ENCODE data around the gene HSPE1.
"Not testable (repeated sequence)": the region's sequence is repeated elsewhere in the genome, so short reads cannot be mapped to it uniquely, and the experiment has no call there.

HSPE1 gene

DNA sequence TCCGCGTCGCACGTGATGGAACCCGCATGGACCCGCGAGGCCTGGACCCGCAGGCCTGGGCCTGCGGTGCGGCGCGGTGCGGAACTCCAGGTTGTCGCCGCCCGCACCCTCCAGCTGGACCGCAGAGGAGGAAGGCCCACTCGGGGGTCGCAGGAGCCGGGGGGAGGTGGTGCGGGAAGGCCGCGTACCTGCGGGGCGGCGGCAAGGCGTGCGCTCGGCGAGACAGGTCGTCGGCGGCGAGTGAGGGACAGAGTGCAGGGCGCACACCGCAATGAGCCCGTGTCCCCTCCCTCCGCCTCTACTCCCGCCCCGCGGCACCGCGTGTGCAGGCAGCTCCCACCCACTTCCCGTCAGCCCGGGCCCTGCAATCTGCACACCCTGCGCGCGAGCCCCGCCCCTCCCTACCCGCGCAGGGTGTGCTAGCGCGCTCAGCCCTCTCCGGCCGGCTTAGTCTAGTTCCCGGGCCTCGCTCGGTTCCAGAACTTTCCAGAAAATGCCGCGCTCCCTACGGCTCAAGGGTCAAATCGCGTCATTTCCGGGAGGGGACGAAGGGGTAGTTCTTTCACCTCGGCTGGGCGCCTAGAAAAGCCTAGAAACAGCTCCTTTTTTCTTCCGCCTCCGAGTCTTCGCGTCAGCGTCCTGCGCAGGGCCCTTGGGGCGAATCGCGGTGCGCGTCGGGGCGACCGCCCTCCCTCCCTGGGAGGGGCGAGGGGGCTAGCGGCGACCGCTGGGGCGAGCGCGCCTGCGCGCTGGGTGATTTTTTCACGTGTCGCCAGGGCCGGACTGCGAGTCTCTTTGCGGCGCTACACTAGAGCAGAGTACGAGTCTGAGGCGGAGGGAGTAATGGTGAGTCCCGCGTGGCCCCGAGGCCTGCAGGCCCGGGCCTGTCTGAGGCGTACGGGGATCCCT, at the start of gene HSPE1, which contains the start of gene HSPD1:
Gene HSPE1, plus strand, starts transcription at position 786 of the 909 bp plus-strand sequence. Its CDS starts 58 bp downstream, at position 844.
Gene HSPD1, minus strand, starts transcription at position 247 of the 909 bp plus-strand sequence. CDS start 992 bp downstream, outside the sequence.
- DNase-seq (ENCODE audit: low read depth), result peak; percentile 98

DNA sequence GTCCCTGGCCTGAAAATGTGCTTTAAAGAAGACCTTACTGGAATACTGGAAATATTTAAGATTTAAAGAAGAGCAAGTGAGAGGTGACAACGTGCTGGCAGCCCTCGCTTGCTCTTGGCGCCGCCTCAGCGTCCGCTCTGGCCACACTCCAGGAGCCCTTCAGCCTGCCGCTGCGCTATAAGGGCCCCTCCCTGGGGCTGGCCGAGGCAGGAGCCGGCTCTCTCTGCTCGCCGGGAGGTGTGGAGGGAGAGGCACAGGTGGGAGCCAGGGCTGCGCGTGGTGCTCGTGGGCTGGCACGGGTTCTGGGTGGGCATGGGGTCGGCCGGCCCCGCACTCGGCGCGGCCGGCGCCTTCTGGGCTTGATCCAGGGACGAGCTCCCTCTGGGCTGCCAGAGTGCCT, 49.7 kb upstream of the HSPE1 start:
- no peak for DNase-seq (ENCODE audit: low read depth)

DNA sequence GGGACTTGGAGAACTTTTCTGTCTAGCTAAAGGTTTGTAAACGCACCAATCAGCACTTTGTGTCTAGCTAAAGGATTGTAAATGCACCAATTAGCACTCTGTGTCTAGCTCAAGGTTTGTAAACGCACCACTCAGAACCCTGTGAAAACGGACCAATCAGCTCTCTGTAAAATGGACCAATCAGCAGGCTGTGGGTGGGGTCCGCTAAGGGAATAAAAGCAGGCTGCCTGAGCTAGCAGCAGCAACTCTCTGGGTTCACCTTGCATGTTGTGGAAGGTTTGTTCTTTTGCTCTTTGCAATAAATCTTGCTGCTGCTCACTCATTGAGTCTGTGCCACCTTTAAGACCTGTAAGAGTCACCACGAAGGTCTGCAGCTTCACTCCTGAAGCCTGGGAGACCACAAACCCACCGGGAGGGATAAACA, 49.2 kb upstream of the HSPE1 start:
- not testable (repeated sequence) for DNase-seq (ENCODE audit: low read depth)

DNA sequence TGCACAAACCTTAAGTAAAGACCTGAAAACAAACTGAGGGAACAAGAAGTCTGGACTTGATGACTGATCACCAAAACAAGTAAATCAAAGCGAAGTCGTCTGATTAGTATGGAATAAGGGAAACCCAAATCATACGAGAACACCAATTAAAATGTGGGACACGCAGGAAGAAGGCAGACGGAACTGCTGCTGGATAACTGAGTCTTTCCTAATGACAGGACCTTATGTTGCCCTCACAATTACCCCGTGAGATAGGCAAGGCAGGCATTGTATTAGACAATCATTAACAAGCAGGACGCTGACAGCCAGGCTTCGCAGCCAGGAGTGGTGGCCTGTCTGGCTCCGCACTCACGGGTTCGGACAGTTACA, 47.4 kb upstream of the HSPE1 start:
- DNase-seq (ENCODE audit: low read depth), result no peak

DNA sequence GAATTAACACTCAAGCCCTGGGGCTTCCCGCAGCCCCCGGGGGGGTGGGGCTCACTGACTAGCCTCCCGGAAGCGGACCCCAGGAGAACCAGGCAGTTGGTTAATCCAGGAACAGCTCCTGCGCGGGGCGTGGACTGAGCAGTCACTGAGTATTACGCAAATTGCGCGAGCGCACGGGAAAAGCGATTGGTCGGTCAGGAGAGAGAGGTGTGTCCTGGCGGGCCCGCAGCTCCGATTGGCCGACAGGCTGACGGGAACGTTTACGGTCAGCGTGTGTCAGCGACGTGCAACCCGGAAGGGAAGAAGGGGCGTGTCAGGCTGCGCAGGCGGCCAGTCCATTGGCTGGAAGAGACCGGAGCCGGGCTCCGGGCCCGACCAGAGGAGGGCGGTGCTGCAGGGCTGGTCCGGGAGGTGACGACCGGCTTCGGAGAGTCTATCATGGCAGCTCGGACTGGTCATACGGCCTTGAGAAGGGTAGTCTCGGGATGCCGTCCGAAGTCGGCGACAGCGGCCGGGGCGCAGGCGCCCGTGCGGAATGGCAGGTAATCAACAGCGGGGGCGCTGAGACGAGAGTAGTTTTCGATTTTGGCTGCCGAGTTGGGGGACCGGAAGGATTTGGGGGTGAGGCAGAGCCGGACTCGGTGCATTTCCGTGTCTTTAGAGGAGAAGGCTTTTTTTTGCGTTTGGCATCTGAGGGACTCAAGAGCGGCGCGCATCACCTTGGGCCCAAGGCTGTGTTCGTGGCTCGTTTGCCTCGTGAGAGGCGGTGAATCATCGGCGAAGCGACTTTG, 46.9 kb upstream of the HSPE1 start, which contains the start of gene COQ10B:
Gene COQ10B, plus strand, starts transcription at position 430 of the 791 bp plus-strand sequence. Its CDS starts 9 bp downstream, at position 439.
- peak; percentile 100 for DNase-seq (ENCODE audit: low read depth)

DNA sequence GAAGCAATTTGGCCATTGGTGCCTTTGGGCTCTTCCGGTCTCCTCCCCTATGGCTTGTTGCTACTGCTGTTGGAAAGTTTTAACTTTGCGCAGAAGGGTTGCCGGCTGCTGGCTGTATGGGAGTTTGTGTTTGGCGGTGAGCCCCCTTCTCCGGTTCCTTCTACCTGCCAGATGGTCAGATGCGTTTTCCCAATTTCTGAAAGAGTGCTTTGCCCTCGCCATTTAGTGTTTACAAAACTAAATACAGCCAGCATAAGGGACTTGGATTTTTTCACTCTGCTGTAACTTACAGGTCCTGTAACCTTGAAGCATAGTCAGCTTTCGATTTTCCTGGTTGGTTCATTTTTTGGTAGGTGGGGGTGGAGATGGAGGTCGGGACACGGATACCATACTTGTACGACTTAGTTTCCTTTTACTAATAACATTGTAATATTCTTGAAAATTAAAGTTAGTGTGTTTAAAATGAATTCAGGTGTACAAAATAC, 46.2 kb upstream of the HSPE1 start:
- peak; percentile 88 for DNase-seq (ENCODE audit: low read depth)

DNA sequence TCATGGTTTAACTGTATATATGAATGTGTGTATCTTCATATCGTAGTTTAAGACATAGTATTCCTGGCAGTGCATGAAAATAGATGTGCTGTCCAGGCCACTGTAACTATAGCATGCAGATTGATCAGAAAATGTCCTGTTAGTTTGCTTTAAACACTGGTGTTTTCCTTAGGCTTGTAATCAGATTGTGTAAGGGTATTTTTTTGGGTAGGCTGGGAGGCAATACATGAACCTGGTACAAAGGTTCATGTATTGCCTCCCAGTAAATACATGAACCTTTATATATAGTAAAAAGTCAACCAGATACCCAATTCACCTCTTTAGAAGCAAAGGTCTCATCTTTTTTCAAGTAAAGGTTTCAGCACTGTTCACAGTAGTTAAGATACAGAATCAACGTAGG, 45.3 kb upstream of the HSPE1 start:
- DNase-seq (ENCODE audit: low read depth), result no peak

DNA sequence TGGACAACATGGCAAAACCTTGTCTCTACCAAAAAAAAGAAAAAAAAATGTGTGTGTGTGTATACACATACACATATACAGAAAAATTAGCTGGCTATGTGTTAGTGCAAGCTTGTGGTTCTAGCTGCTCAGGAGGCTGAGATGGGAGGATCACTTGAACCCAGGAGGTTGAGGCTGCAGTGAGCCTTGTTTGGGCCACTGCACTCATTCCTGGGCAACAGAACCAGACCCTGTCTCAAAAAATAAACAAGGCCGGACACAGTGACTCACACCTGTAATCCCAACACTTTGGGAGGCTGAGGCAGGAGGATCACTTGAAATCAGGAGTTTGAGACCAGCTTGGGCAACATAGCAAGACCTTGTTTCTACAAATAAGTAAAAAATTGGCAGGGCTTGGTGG, 44.8 kb upstream of the HSPE1 start:
- DNase-seq (ENCODE audit: low read depth), result no peak

DNA sequence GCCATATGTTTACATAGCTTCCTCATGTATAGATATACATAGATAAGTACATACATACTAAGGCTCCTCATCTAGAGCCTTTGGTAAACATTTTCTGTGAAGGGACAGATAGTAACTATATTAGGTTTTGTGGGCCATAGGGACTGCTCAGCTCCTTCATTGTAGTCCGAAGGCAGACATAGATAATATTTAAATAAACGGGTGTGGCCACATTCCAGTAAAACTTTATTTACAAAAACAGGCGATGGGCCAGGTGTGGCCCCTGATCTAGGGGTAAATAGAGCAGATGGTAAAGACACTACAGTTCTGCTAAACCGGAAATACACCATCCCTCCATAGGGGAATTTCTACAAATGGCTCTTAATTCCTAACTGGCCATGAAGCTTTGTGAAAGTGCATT, 39.5 kb upstream of the HSPE1 start:
- DNase-seq (ENCODE audit: low read depth), result no peak

DNA sequence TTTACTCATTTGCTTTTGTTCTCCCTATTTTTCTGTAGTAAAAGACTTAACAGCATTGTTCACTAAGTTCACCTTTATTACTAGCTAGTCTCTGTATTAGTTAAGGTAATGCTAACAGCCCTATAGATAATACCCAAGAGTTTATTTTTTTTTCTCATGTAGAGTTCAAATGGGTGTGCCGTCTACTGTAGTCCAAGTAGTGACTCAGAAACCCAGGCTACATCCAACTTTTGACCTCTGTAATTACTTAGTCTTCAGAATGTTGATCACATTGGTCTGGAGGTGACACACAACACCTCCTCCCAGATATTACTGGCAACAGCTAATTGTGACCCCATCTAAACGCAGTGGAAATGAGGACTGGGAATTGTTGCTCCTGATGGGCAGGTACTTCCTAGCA, 39.1 kb upstream of the HSPE1 start:
- DNase-seq (ENCODE audit: low read depth), result no peak

DNA sequence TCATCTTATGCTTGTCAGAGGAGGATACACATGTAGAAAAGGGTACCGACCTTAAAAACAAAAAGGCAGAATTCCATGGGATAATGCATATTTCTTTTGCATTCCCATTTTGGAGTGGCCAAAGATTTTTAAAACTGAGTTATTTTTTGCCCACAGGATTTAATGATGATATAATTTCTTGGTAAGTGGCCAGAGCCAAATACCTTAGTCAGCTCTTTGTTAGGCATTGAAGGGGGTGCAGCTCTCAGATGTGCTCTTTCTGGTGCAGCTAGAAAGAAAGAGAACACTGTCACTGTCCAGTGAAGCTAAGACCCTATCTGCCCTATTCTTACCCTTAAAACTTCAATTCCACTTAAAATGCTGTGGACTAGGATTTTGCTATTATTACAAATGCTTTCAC, 36.0 kb upstream of the HSPE1 start:
- DNase-seq (ENCODE audit: low read depth), result no peak

DNA sequence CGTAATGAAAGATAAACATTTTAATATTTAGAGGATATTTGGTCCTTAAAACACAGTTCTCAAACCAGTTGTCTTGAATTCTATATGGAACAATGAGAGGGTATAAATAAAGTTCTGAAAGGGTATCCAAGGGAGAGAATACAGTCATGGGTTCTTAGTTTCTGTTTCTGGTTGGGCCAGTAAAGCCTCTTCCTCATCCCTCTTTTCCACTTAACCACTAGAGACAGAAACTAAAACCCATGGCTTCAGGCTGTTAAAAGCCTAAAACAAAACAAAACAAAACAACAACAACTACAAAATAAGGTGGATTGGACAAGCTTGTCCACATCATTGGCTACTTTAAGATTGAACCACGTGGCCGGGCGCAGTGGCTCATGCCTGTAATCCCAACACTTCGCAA, 28.0 kb upstream of the HSPE1 start:
- no peak for DNase-seq (ENCODE audit: low read depth)

DNA sequence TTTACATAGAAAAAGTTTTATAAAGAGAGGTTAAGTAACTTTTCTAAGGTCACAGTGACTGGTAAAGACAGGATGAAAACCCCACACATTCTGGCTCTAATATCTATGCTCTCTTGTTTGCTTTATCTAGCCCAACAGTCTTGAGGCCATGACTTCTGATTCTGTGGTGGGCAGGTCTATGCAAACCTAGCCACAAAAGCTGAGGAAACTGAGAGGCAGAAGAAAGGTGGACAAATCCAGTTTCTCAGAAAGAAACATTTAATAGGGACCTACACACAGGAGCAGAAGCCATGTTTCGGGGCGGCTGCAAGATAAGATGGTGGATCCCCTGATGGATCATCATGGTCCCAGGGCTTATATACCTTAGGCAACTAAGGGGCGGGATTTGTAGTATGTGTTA, 22.4 kb upstream of the HSPE1 start:
- DNase-seq (ENCODE audit: low read depth), result no peak

DNA sequence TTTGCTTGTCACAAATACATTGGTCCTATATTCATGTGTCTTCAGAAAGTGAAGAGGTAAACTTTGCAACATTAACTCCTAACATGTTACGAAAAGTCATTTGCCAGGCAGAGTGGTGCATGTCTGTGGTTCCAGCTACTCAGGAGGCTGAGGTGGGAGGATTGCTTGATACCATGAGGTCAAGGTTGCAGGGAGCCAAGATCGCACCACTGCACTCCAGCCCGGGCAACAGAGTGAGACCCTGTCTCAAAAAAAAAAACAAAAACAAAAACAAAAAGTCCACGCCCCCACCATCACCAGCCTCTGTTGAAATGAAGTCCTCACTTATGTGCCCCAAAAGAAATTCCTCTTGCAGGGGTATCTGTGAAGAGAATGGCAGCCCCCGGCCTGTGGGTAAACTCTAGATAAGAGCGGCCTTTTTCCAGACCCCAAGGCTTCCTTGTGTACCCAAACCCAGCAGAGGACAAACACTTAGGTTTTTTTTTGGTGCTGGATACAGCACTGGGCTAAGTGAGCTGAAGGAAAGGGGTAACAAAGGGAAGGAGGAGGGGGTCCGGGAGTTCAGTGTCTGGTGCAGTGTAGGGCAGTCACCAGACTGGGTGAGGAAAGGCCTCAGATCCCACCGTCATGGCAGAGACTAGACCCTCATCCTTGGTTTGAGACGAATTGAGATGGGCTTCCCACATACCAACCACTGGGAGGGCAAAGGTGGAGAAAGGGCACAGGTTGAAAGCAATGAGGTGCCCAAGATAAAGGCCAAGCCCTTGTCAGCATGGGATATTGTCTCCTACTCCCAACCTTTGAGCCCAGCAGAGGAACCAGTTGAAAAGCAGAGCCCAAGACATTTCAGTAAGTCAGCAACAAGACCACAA, 19.8 kb upstream of the HSPE1 start:
- DNase-seq (ENCODE audit: low read depth), result no peak

DNA sequence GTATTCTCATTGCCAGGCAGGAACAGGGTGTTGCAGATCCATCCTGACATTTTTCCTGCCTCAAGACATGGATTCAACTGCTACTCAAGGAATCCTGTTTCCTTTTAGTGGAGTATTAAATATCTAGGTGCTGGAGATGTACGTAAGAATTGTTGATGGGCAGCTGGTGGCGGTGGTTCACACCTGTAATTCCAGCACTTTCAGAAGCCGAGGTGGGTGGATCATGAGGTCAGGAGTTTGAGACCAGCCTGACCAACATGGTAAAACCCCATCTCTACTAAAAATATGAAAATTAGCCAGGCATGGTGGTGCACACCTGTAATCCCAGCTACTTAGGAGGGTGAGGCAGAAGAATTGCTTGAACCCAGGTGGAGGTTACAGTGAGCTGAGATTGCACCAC, 15.9 kb upstream of the HSPE1 start:
- not testable (repeated sequence) for DNase-seq (ENCODE audit: low read depth)

DNA sequence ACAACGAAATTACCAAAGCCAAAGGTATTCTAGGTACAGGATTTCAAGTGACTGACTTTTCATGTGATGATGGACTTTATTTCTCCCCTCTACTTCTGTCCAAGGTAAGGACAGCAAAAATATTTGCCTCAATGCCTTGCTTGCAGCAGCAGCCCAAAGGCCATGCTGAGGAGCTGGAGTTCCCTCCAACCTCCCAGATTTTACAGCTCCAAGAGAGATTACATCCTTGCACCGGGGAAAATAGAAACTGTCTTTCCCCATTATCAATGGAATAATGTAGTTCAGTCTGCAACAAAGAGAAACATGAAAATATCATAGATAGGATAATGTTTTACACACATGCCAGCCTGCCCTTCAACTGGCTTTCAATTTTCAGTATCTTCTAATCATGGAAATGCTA, 14.0 kb upstream of the HSPE1 start:
- DNase-seq (ENCODE audit: low read depth), result no peak

DNA sequence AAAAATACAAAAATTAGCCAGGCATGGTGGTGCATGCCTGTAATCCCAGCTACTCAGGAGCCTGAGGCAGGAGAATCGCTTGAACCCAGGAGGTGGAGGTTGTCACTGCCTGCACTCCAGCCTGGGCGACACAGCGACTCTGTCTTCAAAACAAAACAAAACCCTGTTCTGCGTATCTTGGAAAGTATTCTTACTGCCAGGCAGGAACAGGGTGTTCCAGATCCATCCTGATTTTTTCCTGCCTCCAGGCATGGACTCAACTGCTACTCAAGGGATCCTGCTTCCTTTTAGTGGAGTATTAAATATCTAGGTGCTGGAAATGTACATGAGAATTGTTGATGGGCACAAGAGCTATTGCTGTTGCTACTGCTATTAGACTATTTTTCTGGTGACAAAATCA, 12.8 kb upstream of the HSPE1 start:
- DNase-seq (ENCODE audit: low read depth), result no peak

DNA sequence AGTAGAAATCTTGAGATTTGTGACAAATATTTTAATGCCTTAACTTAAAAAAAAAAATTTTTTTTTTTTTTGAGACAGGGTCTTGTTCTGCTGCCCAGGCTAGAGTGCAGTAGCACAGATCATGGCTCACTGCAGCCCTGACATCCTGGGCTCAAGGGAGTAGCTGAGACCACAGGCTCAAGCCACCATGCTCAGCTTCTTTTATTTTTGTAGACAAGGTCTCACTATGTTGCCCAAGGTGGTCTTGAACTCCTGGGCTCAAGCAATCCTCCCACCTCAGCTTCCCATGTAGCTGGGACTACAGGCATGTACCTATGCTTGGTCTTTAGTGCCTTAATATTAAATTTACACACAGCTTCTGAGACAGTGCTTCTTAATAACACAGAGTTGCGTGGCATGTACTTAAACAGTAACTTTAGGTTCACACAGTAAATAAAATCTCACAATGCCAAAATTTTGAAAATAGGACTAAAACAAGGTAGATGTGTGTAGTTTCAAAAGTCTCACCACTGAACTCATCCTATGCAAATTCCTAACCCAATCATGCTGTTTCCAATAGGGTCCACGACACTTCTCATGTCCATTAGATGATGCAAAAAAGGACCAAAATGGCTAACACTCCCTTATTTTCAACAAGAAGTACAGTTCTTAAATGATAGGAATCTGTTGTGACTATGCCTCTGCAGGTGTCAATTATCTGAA, 4.6 kb upstream of the HSPE1 start:
- DNase-seq (ENCODE audit: low read depth), result no peak

DNA sequence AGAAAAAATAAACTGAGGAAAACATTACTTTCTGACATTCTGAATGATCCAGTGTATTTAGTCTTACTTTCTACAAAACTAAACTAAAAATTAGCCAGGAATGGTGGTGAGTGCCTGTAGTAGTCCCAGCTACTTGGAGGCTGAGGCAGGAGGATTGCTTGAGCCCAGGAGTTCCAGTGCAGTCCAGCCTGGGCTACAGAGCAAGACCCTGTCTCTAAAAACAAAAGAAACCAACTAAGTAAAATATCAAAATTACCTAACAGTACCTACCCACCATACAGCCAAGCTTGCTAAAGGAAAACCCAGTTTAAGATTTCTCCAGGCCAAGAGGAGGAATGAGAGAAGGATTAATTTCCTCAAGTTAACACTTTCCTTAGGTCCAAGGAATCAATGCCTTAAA, 3.5 kb upstream of the HSPE1 start:
- DNase-seq (ENCODE audit: low read depth), result no peak

DNA sequence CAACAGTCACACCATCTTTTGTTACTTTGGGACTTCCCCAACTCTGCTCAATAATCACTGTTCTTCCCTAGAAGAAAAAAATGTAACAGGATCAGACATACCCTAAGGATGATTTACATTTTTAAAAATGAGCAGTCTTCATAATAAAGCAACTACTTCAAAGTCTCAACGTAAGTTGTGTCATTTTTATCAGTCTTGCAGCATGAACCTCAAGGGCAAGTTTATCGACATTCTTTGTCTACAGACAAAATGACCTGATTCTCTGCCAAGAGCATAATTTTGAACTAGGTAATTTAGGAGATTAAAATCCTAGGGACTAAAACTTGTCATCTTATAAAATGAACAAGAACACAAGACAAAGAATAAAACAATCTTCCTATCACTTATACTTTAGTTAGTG, 2.9 kb upstream of the HSPE1 start:
- no peak for DNase-seq (ENCODE audit: low read depth)

Measured in fibroblast of the conjunctiva (primary cell).